C1 segment of cervical spinal cord (tissue), 14 donors: Measurements from ENCODE around the gene CHST13.
A peak's percentile ranks its signal among the peaks of the same experiment; 100 is the strongest.

Experiments
- DNase-seq, 14 donors: peaks; one replicate each; lab custom pipeline; 2025; lab: John Stamatoyannopoulos, UW

CHST13 gene

DNA sequence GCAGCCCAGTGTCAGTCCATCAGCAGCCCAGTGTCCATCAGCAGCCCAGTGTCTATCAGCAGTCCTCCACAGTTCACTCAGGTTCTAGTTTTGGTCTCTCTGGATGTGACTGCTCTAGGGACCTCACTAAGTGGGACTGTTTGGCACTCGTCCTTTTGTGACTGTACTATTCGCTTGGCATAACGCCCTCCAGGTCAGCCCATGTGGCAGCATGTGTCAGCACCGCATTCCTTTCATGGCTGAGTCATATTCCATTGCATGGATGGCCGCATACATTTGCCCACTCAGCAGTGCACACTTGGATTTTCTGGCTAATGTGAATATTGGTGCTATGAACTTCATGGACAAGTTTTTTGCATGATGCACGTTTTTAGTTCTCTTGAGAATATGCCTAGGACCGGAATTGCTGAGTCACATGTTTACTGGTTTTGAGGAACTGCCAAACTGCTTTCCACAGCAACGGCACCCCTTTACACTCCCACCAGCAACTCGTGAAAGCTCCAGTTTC is 16.4 kb downstream of the CHST13 start:
- no peak for DNase-seq

DNA sequence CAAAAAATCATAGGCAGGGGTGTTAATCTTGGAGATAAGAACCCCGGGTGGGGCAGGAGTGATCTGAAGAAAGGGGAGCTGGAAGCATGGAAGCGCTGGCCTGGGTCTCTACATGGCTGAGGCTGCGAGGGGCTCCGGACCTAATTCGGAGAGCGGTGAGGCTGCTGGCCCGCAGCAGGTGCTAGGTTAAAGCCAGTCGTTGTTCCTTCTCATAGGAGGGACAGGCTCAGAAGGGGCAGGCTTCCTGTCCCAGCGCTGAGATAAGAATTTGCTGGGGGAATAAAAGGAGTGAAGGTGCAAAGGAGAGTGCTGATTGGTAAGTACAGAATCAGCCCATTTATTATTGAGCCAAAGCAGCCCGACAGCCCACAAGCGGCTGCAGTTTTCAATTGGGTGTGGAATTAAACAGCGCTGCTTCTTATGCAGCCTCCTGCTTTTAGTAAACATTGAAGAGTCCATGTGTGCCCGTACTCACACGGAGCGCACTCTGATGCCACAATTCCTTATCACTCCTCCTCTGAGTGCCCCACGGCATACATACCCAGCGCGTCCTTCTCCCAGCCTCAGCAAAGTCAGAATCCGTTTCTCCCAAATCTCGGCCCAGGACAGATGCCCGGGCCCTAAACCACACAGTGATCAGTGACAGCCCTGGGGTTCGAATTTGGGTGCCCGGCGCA is 17.1 kb downstream of the CHST13 start:
- no peak for DNase-seq

DNA sequence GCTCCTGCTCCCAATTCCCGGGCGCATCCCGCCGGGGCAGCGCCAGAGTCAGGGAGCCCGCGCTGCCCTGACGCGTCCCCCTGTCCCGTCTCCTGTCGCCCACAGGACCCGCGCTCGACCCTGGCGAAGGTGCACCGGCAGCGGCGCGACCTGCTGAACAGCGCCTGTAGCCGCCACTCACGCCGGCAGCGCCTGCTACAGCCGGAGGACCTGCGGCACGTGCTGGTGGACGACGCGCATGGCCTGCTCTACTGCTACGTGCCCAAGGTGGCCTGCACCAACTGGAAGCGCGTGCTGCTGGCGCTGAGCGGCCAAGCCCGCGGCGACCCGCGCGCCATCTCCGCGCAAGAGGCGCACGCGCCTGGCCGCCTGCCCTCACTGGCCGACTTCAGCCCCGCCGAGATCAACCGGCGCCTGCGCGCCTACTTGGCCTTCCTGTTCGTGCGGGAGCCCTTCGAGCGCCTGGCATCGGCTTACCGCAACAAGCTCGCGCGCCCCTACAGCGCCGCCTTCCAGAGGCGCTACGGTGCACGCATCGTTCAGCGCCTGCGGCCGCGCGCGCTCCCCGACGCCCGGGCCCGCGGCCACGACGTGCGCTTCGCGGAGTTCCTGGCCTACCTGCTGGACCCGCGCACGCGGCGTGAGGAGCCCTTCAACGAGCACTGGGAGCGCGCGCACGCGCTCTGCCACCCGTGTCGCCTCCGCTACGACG is 17.8 kb downstream of the CHST13 start:
- no peak for DNase-seq

DNA sequence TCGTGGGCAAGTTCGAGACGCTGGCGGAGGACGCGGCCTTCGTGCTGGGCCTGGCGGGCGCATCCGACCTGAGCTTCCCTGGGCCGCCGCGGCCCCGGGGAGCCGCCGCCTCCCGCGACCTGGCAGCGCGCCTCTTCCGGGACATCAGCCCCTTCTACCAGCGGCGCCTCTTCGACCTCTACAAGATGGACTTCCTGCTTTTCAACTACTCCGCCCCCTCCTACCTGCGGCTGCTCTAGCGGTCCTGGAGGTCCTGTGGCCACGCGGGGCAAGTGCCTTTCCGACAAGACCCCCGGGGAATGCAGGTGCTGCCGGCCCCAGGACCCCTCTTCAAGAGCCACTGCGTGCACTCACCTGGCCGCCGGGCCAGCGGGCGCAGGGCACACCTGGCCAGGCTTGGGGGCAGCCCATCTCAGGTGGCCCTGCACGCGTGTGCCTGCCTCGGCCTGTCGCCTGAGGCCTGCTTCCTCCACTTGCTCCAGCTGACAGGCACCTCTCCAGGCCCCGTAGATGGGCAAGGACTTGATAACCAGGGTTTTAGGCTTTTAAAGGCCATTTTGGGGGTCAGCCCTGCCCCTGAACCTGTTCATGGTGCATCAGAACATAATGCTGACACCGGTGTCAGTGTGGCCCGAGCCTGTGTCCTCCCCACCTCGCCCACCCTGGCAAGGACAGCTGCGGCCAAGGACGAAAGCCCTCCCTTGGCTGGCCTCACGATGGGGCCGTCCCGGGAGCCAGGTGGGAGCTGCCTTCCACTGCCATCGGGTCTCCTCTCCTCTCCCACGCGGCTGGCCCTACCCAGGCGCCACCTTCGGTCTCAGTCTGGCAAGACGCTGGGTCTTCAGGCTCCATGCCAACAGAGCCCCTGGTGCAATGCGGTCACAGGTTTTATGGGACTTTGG is 18.6 kb downstream of the CHST13 start:
- DNase-seq = no peak

DNA sequence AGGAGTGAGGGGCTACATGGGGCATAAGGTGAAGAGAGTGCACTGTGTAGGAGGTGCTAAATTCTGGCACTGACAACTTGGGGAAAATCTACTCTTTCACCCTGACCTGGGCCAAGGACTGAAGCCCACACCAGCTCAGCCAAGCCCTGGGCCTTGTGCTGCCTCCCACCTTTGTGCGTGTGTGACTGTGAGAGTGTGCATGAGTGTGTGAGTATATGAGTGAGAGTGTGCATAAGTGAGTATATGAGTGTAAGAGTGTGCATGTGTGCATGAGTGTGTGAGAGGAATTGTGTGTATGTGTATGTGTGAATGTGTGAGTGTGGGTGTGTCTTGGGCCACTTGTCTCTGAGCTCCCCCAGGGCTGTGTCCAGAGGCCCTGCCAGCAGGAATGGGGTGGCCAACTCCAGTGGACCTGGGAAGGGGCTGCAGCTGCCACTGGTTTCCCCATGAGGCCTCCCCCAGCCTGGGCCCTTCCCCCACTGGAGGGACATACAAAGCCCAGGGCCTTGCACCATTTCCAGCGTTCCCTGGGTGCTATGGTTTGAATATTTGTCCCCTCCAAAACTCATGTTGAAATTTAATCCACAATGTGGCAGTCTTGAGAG is 19.6 kb downstream of the CHST13 start:
- DNase-seq = no peak

DNA sequence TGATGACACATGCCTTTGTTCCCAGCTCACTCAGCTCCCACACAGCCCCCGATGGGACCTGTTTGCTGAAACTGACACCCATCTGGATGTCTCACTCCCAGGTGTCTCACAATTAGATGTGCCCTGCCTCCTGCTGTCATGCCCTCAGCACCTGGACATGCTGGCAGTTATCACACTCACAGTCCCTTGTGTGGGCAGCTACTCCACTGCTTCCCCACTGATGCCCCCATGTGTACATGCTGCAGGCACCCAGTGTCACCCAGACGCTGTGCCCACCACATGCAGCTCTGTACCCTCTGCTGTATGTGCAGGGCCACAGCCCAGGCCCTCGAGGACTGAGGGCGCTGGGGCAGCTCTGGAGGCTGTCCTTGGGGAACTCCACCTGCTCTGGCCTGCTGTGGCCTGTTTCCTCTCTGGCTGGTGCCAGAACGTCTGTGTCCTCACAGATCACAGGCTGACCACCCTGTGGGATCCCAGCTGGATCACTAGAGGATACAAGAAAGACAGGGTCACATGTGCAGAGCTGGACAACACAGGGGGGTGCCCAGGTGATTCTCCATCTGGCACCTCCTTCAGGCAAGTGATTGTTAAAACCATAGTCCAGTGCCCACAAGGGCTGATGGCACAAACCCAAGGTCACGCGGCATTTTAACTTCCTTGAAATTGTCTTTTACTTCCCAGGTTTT is 20.8 kb downstream of the CHST13 start:
- no peak for DNase-seq

DNA sequence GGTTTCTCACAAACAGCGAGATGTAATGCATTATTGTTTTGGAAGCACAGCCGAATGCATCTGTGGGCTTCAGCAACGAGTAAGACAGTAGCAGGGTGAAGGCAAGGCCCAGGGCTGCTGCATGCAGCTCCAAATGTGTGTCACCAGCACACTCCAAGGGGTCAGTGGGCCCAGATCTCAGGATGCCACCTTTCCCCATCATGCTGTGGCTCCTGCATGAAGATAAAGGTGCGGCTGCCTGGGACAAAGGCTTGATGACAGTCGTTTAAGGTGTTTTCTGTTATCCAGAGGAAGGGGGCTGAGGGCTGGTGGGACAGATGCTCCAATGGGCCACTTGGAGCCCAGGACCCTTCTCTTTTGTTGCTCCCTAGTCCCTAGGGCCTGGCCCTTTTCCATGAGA is 21.6 kb downstream of the CHST13 start:
- no peak for DNase-seq

DNA sequence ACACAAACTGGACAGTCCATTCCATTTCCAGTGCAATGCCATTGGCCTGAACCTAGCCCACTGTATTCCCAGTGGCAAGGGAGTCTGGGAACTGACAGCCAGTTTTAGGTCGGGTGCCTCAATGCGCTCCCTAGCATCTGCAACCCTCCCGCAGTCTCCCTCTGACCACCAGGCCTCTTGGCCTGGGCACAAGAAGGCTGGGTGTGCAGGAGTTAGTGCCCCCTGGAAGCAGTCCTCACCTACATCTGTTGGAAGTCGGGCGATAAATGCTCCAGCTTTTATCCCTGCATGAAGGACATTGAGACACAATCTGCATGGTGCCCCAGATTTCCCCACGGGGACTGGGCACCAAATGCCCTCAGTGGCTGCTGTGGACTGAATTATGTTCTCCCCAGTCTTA is 22.1 kb downstream of the CHST13 start:
- DNase-seq = no peak

DNA sequence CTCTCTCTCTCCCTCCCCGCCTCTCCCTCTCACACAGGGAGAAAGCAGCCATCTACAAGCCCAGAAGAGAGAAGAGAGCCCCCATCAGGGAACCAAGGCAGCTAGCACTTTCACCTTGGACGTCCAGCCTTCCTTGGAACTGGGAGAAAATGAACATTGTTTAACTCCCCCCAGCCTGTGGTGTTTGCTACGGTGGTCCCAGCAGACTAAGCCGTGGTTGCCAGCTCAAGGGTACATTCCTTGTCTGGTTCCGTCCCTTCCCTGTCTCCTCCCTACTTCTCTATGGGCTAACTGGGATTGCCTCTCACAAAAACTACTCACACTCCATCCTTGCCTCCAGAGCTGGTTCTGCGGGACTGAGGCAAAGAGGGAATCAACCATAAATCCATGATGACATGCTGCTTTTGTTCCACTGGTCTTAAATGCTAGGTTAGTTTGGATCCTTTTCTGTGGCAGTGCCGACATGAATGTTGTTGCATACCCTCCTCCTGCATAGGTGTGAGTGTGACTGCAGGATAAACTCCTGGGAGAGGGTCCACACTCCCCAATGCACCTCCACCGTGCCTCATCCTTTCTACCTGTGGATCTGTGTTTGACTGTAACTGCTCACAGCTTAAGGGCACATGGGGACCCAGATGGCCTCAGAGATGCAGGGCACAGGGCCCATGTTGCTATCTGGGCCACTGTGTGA is 22.7 kb downstream of the CHST13 start:
- no peak for DNase-seq

DNA sequence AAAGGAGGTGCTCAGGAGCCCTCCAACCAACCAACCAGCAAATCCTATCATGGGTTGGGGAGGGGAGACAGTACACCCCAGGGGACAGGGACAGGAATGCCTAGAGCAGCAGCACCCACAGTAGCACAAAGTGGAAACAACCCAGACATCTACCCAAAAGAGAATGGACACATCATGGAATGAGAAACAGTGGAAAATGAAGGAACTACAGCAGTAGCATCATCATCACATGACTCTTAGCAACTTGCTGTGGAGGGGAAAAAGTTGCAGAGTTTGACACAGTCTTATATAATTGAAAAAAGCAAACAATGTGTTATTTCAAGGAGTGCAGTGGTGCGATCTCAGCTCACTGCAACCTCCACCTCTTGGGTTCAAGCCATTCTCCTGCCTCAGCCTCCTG is 23.8 kb downstream of the CHST13 start:
- DNase-seq = no peak

DNA sequence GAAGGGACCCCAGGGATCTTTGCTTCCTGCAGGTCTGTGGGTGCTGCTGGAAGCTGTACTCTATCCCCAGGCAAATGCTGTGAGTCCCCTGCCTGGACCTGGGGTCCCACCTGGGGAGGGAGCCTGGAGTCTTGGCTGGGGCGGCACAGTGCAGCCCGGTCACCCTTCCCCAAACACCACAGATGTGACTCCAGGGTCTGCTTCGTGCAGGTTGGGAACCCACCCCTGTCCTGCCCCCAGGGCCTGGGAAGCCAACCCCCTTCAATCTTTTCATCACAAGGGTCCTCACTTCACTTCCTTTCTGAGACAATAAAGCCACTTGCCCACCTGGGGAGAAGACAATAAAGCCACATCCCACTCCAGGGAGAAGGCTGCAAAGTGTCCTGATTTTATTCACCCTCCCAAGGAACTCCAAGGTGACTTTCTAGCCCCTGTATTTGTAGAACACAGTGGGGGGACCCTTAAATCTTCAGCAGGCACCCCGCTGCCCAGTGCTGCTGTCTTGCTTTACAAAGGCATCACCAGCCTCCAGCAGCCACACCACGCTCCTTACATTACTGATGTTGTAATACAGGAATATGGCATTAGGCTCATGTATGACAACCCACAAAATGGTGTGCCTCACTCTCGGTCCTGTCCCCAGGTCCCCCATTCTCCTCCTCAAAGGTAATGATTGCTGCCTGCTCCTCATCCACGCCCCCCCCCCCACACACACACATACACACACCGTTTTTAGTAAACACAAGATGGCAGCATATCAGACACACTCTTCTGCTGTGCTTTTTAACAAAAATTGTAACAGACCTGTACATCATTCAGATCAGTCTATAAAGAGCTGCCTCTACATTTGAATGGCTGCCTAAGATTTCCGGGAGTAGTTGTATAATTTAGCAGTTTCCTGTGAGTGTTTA is 24.9 kb downstream of the CHST13 start:
- DNase-seq = no peak

DNA sequence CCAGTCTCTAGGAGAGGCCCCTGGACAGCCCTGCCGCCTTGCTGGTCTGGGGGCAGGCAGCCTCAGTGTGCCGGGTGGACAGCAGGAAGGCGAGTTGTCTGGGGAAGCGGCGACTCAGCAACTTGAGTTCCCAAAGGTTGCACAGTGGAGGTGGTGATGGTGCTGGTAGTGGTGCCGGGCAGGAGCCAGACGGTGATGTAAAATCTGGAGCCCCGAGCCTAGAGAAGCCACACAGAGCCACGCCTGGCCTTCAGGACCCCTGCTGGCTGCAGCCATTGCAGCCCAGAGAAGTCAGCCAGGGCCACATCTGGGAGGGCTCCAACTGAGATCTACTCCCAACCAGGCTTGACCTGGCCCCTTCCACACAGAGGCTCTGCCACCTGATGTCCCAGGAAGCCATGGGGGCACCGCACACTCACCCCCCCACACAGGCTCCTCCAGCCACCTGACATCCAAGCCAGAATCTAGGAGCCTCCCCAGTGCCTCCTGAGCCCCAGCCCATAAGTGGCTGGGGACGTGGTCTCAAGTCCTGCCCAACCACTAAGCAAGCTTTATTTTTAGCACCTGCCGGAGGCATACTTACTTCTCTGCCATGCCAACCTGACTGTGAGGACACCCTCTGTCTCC is 26.0 kb downstream of the CHST13 start:
- no peak for DNase-seq

DNA sequence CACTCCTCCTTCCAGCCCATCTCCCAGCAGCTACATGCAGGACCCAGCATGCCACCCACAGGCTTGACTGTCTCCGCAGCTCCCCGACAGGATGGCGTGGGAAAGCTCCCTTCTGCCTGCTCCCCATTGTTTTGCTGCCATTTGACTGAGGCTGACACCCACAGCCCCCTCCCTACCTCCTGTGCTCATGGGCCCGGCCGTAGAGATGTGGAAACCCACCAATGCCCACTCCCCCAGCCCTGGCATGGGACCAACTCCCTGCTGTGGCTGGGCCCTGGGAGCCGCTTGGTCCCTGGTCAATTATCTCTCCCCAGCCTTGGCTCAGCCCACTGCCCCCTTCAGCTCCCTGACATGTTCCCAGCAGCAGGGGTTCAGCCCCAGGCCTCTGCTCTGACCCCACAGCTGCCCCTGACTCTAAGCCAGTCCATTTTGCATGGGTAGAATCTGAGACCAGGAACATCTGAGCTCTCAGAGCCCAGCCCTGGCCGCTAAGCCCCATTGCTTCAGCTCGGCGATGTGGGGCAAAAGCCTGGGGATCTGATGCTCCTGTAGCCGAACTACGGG is 26.6 kb downstream of the CHST13 start:
- no peak for DNase-seq

DNA sequence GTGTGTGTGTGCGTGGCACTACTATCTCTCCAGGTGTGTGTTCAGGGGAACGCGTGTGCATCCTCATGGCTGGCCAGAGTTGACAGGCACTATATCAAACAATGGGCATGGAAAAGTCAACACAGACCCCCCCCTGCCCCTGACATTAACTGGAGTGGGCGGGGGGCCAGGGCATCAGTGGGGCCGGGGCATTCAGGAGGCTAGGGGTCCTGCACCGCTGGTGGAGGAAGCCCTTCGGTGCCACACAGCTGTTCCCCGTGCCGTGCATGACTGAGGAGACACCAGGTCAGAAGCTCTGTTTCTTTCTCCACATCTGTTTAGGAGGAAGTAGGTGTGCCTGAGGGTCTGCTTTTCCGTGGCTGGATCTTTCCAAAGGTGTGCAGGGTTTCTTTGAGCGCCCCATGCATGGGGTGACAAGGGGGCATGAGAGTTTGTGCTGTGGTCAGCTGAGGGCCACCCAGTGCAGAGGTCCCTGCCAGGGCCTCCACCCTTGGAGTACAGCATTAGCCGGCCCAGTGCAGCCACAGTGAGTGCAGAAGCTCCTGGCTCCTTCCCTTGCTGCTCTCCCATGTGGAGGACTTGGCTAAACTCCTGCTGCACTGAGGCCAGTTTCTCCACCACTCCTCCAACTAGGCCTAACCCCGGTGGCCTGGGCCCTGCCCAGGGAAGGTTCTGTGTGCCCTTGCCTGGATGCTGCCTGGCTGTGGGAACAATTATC is 27.3 kb downstream of the CHST13 start:
- DNase-seq = peak in 1 of 14 donors; percentile 60

DNA sequence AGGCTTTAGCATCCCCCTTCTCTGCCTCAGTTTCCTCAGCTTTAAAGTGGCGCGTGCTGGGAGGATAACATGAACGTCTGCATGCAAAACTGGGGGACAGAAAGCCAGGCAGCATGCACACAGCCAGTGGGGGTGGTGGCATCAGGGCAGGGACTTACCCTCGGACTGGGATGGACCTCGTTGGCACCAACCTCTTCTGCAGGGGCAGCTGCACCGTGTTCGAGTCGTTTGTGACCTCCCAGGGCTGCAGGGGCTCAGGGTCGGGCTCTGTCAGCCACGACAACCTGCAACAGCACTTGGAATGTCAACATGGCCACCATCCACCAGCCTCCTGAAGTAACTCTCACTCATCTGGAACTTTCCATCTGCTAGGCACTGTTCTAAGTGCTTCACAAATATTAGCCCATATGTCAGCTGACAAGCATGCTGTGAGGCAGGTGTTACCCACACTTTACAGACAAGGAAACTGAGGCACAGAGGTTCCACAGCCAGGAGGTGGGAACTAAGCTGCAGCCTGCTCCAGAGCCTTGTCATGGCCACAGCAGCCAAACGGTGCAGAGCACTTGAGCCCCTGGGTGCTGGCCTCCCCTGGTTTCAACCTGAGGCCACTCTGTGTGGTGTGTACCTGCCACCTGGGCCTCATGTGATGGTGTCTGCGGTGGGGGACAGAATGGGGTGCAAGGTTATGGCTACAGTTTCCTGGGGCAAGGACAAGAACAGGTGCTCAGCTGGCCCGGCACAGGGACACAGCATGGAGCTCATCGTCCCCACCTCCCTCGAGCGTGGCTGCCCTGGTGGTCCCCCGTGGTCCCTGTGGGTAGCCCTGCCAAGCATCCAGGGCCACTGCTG is 28.1 kb downstream of the CHST13 start:
- DNase-seq = peak in 1 of 14 donors; percentile 28

DNA sequence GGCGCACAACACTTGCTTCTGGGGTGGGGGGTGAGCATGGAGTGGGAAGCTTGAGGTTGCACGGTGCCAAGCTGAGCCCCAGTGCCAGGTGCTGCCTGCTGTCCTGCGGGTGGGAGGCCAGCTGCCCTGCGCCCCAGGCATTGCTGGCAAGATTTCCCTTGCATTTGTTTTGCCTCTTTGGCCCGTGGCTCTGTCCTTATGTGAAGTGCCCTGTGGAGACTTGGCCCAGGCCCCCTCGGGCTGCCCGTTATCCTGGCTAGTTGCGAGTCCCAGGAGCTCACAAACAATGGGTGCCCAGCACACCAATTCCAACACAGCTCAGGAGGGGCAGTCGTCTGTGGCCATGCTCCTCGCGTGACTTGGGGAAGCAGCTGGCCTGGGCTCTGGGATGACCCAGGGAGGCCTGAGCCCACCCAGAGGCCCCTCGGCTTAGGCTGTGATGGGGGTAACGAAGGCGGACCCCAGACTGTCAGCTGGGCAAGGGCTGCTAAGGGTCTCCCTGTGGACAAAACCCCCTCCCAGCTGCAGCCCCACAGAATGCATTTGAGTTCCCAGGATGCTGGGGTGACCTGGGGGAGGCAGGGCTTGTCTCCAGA is 28.8 kb downstream of the CHST13 start:
- DNase-seq = peak in 1 of 14 donors; percentile 63
